HUES48 (cell line): ENCODE data around the gene SMYD3.
"Not testable (repeated sequence)": the region's sequence is repeated elsewhere in the genome, so short reads cannot be mapped to it uniquely, and the experiment has no call there.

ENCODE experiments used
- H3K27ac ChIP-seq: one replicate; pipeline ENCODE4 v1.7.0; 2013; ENCODE audit warnings: low read depth, low read length, inconsistent platforms
- H3K27me3 ChIP-seq: 2 replicates; pipeline ENCODE4 v1.6.1; 2013; ENCODE audit warnings: mild to moderate bottlenecking, low read length; ENCODE audit not compliant: control insufficient read depth, insufficient read depth
- H3K36me3 ChIP-seq: 2 replicates; pipeline ENCODE4 v1.6.1; 2013; ENCODE audit warnings: low read length; ENCODE audit not compliant: control insufficient read depth, insufficient read depth
- H3K4me1 ChIP-seq: 2 replicates; pipeline ENCODE4 v1.6.1; 2013; ENCODE audit warnings: mild to moderate bottlenecking, low read length; ENCODE audit not compliant: control insufficient read depth, insufficient read depth
- H3K4me3 ChIP-seq: 2 replicates; pipeline ENCODE4 v1.5.1; 2013; ENCODE audit warnings: mild to moderate bottlenecking, low read depth, low read length
- H3K9ac ChIP-seq: 2 replicates; pipeline ENCODE4 v1.6.1; 2013; ENCODE audit warnings: mild to moderate bottlenecking, low read depth, low read length, moderate library complexity
- H3K9me3 ChIP-seq: 2 replicates; pipeline ENCODE4 v1.6.1; 2013; ENCODE audit warnings: low read length; ENCODE audit not compliant: control insufficient read depth, insufficient read depth

Gene SMYD3

GRCh38 chr1:245750261-245750660 lies 756.8 kb downstream of the SMYD3 start:
- no peaks in the 10 kb centered on the region for H3K9me3 ChIP-seq
- H3K4me3 ChIP-seq, result no peak overlapping the region
- H3K4me1 ChIP-seq, result peaks cover 16% of the 10 kb centered on the region
- H3K36me3 ChIP-seq, result no peaks in the 10 kb centered on the region
- no peak overlapping the region for H3K27ac ChIP-seq
- H3K9ac ChIP-seq, result no peak overlapping the region
- no peaks in the 10 kb centered on the region for H3K27me3 ChIP-seq

GRCh38 chr1:245749053-245749452 lies 758.0 kb downstream of the SMYD3 start:
- H3K4me3 ChIP-seq, result no peak overlapping the region
- H3K36me3 ChIP-seq, result no peaks in the 10 kb centered on the region
- no peaks in the 10 kb centered on the region for H3K27me3 ChIP-seq
- H3K27ac ChIP-seq, result no peak overlapping the region
- H3K4me1 ChIP-seq, result peaks cover 10% of the 10 kb centered on the region; the same call in 1 of the 2 replicates
- H3K9me3 ChIP-seq, result no peaks in the 10 kb centered on the region
- no peak overlapping the region for H3K9ac ChIP-seq

- Histone ChIP-seq H3K9ac (no peak overlapping the region), H3K9me3 (no peaks in the 10 kb centered on the region)
Observed at GRCh38 chr1:245748646-245749045, 758.4 kb downstream of the SMYD3 start.

GRCh38 chr1:245748240-245748639 lies 758.8 kb downstream of the SMYD3 start:
- peaks cover 10% of the 10 kb centered on the region; the same call in 1 of the 2 replicates for H3K4me1 ChIP-seq
- H3K9me3 ChIP-seq, result no peaks in the 10 kb centered on the region
- no peaks in the 10 kb centered on the region for H3K27me3 ChIP-seq
- no peak overlapping the region for H3K9ac ChIP-seq
- no peak overlapping the region for H3K27ac ChIP-seq
- no peak overlapping the region for H3K4me3 ChIP-seq
- no peaks in the 10 kb centered on the region for H3K36me3 ChIP-seq

More at GRCh38 chr1:245748646-245749045, 758.4 kb downstream of the SMYD3 start:
- H3K27ac ChIP-seq, result no peak overlapping the region
- no peaks in the 10 kb centered on the region for H3K27me3 ChIP-seq
- no peaks in the 10 kb centered on the region for H3K36me3 ChIP-seq
- H3K4me1 ChIP-seq, result peaks cover 10% of the 10 kb centered on the region; the same call in 1 of the 2 replicates
- no peak overlapping the region for H3K4me3 ChIP-seq

DNA sequence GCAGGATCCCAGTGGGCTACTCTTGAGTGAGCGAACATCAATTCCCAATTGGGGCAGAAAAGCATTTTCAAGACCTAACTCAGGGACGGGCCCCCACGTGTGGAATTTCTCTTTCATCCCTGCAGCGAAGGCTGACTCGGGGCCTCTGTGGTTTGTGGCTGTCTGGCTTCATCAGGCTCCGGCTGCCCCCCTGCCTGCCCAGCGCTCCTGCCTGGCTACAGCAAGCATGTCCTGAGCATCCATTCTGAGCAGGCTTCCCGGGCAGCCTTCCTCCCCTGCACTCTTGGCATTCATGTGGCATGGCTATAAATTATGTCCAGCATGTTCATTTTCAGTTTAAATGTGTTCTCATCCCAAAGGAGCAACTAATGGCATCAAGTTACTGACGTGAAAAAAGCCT lies 764.2 kb downstream of the SMYD3 start:
- Histone ChIP-seq H3K27ac (no peak overlapping the region), H3K27me3 (no peaks in the 10 kb centered on the region), H3K9me3 (no peaks in the 10 kb centered on the region), H3K9ac (no peak overlapping the region), H3K36me3 (no peaks in the 10 kb centered on the region), H3K4me3 (no peak overlapping the region), H3K4me1 (no peaks in the 10 kb centered on the region)

- H3K36me3 ChIP-seq, H3K4me3 ChIP-seq, H3K4me1 ChIP-seq, H3K9me3 ChIP-seq, H3K27me3 ChIP-seq, H3K9ac ChIP-seq, H3K27ac ChIP-seq: not testable (repeated sequence)
Observed at GRCh38 chr1:245740336-245740735, 766.7 kb downstream of the SMYD3 start.

- no peaks in the 10 kb centered on the region for H3K9me3 ChIP-seq
- no peaks in the 10 kb centered on the region for H3K36me3 ChIP-seq
Observed at GRCh38 chr1:245730801-245731200, 776.3 kb downstream of the SMYD3 start.

DNA sequence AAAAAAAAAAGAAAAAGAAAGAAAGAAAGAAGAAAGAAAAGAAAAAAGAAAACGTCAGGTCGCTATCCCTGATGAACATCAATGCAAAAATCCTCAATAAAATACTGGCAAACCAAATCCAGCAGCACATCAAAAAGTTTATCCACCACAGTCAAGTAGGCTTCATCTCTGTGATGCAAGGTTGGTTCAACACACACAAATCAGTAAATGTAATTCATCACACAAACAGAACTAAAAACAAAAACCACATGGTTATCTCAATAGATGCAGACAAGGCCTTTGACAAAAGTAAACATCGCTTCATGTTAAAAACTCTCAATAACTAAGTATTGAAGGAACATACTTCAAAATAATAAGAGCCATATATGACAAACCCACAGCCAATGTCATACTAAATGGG lies 779.0 kb downstream of the SMYD3 start:
- not testable (repeated sequence) for H3K27ac ChIP-seq, H3K36me3 ChIP-seq, H3K9ac ChIP-seq, H3K4me3 ChIP-seq, H3K4me1 ChIP-seq, H3K9me3 ChIP-seq, H3K27me3 ChIP-seq

More at GRCh38 chr1:245730801-245731200, 776.3 kb downstream of the SMYD3 start:
- no peak overlapping the region for H3K9ac ChIP-seq
- no peak overlapping the region for H3K27ac ChIP-seq
- H3K4me1 ChIP-seq, result no peaks in the 10 kb centered on the region
- no peaks in the 10 kb centered on the region for H3K27me3 ChIP-seq
- no peak overlapping the region for H3K4me3 ChIP-seq

- Histone ChIP-seq H3K36me3 (no peaks in the 10 kb centered on the region), H3K9me3 (no peaks in the 10 kb centered on the region), H3K9ac (no peak overlapping the region), H3K4me3 (no peak overlapping the region), H3K4me1 (no peaks in the 10 kb centered on the region), H3K27ac (no peak overlapping the region), H3K27me3 (no peaks in the 10 kb centered on the region)
Observed at GRCh38 chr1:245721488-245721887, 785.6 kb downstream of the SMYD3 start.

- Histone ChIP-seq H3K36me3 (no peaks in the 10 kb centered on the region), H3K4me3 (no peak overlapping the region), H3K9me3 (no peaks in the 10 kb centered on the region), H3K27ac (no peak overlapping the region), H3K9ac (no peak overlapping the region), H3K4me1 (no peaks in the 10 kb centered on the region), H3K27me3 (no peaks in the 10 kb centered on the region)
Observed at GRCh38 chr1:245718951-245719350, 788.1 kb downstream of the SMYD3 start.

DNA sequence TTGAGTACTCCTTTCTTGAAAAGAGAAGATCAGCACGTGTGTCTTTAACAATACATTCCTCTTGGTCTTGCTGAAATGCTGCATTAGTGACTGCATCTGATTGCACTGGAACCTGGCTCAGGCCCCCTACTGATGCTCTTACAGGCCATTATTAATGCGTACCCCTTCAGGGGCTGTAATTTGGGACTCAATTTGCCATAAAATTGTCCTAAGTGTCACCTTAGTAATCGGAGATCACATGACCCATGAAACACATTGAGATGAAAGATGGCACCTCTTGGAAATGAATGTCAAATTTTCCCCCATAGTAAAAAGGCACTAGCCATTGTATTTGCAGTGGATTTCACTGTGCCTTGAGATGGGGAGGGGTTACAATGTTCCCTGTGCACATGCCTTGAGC lies 789.0 kb downstream of the SMYD3 start:
- Histone ChIP-seq H3K9me3 (no peaks in the 10 kb centered on the region), H3K27me3 (no peaks in the 10 kb centered on the region), H3K27ac (no peak overlapping the region), H3K4me3 (no peak overlapping the region), H3K9ac (no peak overlapping the region), H3K4me1 (no peaks in the 10 kb centered on the region), H3K36me3 (no peaks in the 10 kb centered on the region)

DNA sequence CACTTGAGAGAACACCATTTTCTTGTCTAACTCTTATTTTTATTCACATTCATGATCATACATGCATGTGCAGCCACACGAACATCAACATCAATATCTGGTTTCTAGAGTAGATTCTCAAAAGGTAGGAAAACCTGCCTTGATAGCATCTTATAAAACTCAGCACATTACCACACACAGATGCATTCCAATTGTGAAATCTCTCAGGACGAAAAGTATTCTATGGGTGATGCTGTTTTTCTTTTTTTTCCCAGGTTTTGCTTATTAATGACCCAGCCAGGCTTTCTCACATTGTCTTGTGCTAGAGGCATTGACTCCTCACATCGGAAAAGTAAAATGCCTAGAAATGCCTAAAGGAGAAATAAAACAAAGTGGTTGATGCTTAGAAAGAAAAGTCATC lies 789.5 kb downstream of the SMYD3 start:
- Histone ChIP-seq H3K27ac (no peak overlapping the region), H3K9ac (no peak overlapping the region), H3K36me3 (no peaks in the 10 kb centered on the region), H3K27me3 (no peaks in the 10 kb centered on the region), H3K9me3 (no peaks in the 10 kb centered on the region), H3K4me3 (no peak overlapping the region), H3K4me1 (no peaks in the 10 kb centered on the region)
